GM21381 (cell line): ENCODE data around the gene DNMT3A.
"Not testable (repeated sequence)": the region's sequence is repeated elsewhere in the genome, so short reads cannot be mapped to it uniquely, and the experiment has no call there.

Experiments
- ATAC-seq: cut with Tn5 transposase; IDR thresholded peaks from one replicate; pipeline ENCODE4 v1.9.1; 2021; ENCODE audit warnings: mild to moderate bottlenecking, moderate library complexity; ENCODE audit not compliant: unreplicated experiment

The DNMT3A gene

DNA sequence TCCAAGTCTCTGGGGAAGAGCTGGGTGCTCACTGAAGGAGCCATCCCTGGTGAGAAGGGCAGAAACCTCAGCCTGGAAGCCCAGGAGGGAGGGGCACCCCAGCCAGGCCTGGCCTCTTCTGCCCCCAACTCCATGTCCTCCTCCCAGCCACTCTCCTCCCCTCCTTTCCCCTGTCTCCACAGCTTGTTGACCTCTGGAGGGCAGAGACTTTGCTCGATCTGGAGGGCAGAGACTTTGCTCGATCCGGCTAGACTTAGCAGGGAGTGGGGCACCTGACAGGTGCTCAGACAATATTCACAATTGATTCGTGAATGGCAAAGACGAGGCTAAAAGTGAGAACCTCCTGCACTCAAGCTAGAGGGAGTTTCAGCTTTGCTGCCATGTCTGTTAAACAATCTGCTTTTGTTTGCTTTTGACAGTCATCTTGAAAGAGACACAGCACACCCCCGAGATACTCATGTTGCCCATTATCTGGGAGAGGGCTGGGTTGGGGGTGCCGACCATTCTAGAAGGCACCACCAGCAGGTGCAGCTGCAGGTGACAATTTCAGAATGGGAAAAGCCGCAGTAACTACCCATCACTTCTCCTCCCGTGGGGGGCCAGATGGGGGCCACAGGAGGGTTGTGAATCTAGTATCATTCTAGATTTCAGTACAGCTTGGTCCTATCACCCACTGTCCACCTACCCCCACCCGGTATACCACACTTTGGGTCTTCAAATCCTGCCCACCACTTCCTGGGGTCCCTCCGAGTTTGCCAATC lies 54.8 kb downstream of the DNMT3A start:
- ATAC-seq, result no peak

DNA sequence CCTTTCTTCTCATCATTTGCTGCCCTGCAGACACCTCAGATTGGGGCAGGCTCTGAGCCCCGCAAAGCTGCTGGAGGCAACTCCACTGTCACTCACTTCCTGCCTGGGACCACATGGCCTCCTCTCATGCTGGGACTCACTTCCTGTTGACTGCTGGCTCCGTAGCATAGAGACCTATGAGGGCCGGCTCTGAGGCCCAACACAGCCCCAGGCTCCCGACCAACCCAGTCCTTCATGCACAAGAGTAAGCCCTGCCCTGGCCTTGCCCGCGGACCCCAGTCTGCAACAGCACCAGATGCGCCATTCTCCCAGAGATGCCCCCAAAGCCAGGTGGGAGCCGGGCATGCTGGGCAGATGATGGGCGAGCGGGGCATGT lies 55.7 kb downstream of the DNMT3A start:
- ATAC-seq, result no peak

DNA sequence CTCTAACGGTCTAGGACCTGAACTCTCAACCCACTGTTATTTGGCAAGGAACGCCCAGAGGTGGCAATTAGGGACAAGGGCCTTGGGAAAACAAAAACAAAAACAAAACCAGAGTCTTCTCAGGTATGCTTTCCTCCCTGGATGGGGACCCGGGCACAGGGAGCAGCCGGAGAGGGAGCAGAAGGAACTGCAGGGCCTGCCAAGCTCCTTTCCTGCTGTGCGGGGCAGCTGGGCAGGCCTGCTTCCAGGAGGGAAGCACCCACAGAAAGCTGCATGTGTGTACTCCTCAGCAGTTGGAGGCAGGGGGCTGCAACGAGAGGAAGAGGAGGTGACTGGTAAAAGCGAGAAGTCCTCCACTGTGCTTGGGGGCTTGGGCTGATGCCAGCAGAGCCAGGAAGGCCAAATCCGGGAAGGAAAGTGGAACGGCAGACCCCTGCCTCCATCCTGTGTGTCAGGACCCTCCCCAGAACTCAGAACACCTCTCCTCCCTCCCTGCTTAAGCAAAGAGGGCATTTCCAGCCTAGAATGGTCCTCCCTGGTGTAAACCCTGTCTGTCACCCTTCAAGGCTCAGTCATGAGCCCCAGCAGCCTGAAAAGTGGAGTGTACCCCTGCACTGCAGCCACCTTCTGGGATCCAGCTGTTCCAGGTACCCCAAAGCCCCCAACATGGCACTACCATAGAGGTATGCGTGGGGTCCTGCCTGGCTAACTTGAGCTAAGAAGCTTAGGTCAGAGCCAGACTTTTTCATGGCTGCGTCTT lies 56.3 kb downstream of the DNMT3A start:
- no peak for ATAC-seq

DNA sequence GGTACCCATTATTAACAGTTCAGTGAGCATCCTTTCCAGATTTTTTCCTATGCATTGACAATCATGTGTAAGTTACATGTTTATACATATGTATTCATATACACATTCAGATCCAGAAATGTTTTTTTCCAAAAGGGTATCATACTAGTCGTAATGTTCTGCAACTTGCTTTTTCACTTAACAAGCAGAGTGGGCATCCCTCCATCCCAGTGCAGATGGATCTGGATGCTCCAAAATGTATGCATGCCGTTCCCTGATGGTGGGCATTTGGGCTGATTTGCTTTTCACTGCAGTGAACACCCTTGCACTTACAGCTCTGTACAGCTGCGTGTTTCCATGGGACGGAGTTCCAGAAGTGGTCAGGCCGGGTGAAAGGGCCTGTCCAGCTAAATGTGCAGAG lies 57.0 kb downstream of the DNMT3A start:
- ATAC-seq, result no peak

DNA sequence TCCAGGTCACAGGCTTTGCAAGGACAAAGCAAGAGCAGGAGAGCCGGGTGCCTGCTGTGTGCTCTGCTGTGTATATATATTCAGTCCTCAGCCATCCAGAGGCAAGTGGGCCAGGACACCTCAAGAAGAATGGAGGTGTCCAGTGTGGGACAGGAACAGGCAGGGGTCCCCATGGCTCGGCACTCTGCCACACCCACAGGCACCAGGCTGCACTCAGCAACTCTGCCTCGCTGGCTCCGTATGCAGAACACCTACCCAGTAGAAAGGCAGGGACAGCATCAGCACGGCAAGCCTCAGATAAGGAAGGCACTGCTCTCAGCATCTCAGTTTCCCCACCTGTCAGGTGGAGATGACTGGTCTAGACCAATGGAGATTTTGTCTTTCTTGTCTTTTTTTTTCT lies 57.8 kb downstream of the DNMT3A start:
- ATAC-seq, result no peak

DNA sequence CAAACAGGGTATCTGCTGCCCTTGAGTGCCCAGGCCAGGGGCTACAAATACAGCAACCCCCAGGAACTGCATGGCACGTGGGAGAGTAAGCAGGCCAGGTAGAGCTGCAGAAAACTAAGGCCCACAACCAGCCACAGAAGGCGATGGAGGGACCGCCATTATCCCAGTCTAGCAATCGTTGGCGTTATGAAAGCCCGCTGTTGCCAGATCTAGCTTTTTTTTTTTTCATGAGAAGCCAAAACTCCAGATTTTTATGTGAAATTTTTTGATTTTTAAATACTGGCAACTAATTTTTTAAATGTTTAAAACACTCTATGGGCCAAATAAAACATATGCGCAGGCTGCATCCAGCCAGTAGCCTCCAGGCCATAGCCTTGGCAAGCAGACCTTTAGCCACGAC lies 59.8 kb downstream of the DNMT3A start:
- no peak for ATAC-seq

DNA sequence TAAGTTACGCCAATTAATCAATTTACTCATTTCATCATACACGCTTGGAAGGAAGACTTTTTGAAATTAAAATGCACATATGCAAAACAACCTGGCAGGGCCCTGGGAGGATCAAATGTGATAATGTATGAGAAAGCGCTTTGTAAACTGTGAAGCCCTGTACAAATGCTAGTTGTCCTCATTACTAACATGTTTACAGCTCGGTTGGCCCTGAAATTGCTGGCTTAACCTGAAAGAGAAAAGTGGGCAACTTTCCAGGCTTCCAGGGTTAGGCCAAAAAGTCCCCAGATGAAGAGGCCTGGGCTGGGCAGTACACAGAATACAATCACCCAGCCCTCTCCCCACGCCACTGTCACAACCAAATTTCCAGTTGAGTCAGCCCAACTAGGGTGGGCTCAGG lies 60.2 kb downstream of the DNMT3A start:
- no peak for ATAC-seq

DNA sequence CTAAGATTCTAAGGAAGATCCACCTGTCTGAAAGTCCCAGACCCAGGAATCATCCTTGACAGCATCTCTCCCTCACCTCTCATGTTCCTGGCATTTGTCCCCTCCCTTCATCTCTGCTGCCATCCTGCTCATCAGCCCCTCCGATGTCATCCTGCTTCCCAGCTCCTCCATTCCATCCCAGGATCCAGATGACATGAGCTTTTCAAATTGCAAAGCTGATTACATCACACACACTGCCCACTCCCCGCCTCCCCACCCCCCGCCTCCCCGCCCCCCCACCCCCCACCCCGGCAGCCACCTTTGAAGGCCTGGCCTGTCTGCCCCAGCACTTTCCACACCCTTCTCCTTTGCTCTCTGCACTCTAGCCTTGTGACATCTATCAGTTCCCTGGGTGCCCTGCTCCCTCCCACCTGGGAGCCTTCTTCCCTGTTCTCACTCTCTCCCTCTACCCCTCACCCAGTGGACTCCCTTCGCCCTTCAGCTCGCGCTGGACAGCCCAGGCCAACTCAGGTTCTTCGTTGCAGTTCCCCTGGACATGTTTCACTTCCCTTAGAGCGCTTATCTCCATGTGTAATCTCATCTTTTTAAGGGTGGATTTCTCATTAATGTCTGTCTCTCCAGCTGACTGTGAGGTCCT lies 61.6 kb downstream of the DNMT3A start:
- ATAC-seq, result no peak

DNA sequence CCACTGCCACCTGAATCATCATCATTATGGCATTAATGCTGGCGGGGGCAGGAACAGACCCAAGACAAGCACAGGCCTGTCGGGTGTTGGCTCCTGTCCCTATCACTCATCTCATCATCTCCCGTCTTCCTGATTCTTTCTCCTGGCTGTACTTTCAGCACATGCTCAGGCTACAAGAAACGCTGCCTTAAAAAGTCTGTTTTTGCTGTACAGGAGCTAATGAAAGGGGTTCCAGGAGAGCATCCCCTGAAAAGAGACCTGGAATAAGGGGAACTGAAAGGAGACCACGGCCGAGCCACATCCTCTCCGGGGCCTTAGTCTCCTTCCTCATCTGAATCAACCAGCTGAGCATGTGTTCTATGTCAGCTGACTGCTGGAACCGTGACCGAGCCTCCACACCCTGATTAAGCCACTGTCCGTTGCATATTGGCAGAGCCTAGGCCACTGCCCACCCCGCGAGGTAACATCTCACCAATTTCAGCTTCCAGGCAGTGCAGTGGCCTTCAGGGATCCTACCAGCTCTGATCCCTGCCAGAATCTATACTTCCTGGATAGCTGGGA lies 62.6 kb downstream of the DNMT3A start:
- ATAC-seq, result peak; percentile 76

DNA sequence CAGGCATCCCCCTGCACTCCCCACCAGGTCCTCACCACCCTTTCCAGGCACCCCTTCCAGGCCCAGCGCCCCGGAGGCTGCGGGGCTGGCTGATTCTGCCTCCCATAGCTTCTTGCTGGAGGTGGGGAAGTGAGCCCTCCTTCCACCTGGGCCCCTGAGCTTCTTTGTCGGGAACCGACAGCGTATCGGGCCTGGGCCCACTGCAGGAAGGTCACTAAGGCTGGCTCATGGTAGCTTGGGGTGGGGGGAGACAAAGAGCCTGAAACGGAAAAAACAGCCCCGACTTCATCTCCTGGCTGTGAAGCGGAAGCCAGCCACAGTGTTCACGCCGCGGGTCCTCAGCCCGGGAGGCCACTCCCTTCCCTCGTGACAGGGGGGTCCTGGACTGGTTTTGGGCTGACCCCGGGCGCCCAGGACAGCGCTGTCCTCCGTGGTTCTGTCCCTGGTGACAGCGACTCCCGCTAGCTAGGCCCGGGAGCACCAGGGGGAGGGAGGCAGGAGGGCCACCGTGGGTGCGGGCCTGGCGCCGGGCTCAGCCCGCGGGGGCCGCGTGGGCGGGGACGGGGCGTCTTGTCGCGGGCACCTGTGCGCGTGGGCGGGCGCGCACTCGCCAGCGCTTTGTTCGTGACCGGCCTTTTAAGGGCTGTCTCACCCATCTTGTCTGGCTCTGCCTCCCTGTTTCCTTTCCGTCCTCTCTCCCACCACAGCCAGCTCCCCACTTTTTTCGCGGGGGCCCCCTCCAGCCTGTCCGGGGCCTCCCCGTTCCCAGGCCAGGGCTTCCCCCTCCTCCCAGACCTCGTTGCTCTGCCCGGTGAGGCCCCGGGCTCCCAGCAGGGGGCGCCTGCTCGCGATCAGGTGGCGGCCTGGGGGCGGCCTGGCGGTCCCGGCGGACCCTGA lies 64.9 kb downstream of the DNMT3A start:
- no peak for ATAC-seq

DNA sequence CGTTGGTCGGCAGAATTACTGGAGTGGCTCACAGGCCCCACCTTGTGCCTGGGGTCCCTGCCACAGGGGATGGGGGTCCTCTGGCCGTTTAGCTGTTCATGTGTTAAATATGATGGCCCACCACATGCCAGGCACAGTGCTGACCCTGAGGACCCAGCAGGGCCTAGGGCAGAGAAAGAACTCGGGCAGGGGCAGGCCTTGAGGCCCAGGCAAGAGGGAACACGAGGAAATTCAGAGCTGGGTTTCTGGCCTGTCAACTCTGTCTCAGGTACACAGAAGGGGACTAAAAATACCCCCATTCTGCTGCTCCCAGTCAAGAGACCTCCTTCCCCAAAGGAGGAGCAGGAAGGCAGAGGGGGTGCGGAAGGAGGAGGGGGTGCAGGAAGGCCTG lies 66.2 kb downstream of the DNMT3A start:
- ATAC-seq, result no peak

DNA sequence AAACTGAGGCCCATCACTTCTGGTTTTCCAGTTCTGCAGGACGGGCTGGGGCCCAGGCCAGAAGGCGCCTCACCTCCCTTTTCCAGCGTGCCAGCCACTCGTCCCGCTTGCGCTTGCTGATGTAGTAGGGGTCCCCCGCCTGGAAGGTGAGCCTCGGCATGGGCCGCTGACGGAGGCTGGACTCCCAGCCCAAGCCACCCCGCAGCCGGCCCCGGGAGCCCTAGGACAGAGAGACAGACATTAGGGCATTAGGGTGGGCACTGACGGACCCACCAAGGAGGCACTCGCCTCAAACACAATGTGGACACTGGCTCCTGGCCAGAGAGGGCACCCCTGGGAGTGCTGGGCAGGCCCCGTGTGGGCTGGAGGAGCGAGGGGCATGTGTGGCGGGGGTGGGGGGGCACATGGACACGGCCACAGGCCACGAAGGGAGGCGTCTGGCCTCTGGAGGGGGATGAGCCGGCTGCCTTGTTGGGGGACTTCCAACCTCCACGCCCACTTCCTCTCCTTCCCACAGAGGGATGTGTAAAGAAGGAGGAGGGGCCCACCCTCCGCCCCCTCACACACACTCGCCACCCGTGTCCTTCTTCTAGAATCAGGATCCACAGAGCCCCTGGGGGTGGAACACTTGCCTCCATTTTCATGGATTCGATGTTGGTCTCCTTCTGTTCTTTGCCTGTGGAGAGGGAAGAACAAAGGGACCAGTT lies 66.7 kb downstream of the DNMT3A start:
- ATAC-seq, result no peak

DNA sequence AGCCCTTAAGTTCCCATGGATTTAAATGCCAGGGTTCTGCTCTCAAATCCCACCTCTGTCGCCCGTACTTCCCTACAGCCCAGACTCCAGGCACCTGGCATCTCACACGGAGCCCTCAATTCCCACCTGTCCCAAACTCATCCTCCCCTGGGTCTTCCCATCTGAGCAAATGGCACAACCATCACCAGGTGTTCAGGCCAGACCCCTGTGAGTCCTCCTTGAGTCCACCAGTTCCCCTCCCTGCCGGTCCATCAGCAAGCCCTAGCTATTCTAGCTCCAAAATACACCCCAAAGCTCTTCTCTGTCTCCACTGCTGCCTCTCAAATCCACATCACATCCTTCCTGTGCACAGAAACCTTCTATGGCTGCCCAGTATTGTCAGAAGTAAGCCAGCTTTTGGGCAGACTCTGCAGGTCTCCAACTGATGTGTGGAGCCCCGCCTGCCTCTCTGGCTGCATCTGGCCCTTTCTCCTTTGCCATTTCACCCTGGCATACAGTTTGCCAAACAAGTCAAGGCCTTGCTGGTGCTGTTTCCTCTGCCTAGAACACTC lies 67.7 kb downstream of the DNMT3A start:
- no peak for ATAC-seq

DNA sequence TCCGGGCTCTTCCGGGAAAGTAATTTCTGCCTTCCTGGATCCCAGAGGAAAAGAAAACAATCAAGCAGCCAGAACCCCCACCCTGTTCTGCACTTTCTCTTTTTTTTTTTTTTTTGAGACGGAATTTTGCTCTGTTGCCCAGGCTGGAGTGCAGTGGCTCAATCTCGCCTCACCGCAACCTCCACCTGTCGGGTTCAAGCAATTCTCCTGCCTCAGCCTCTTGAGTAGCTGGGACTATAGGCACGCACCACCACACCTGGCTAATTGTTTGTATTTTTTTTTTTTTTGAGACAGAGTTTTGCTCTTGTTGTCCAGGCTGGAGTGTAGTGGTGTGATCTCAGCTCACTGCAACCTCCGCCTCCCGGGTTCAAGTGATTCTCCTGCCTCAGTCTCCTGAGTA lies 69.0 kb downstream of the DNMT3A start:
- not testable (repeated sequence) for ATAC-seq

DNA sequence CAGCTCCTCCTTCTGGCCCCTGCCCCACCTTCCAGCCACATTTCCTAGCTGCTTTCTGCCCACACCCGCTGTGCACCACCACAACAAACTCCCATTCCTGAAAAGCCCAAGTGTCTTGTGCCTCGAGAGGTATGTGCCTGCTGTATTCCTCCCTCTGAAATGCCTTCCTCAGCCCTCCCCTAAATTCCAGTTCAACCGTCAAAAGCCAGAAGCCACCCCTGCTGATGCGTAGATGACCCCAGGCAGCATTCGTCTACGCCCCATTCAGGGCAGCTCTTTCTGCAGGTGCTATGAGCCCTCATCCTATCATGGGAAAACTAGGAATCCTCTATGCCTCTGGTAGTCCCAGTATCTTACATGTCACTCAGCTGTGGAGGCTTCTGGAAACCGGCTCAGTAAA lies 71.7 kb downstream of the DNMT3A start:
- no peak for ATAC-seq

DNA sequence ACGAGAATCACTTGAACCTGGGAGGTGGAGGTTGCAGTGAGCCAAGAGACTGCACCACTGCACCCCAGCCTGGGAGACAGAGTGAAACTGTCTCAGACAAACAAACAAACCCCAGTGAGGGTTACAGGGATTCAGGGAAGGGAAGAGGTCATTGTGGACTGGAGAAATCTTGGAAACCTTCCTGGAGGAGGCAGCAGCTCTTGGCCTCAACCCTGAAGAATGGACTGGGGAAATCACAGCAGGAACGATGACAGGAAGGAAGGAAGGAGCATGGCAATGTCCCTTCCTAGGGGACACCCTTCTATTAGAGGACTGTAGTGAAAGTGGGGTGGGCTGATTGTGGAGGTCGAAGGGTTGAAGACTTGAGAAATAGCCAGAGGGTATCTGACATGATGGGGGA lies 72.5 kb downstream of the DNMT3A start:
- no peak for ATAC-seq

DNA sequence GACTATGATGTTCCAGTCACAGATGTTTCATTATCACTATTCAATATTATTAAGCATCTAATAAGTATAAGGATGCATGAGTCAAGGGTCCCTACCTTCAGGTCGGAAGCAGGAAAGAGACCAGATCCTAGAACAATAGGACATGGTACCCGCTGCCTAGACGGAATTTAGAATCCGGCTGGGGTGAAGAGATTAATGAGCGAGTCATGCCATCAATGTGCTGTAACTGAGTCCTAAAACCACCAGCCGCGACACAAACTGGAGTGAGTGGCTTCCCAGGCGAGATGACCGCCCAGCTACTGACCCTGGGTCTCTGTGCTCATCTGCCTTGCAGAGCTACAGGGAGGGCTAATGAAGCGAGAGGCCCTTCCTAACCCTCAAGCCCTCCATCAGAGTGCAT lies 73.6 kb downstream of the DNMT3A start:
- no peak for ATAC-seq

DNA sequence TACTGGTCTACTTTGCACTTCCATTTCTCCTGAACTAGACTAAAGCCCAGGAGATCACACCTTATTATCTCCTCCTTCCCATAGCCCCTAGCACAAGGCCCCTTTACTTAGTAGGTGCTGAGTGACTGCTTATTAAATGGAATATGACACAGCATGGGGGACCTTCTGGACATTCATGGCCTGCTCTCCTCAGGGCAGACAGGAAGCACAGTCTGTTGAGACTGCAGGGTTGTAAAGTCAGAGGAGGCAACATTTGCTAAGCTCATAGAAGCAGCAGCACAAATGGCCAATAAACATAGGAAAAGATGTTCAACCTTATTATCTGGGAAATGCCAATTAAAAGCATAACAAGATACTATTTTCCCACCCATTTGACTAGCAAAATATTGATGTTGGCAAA lies 75.3 kb downstream of the DNMT3A start:
- ATAC-seq, result no peak

DNA sequence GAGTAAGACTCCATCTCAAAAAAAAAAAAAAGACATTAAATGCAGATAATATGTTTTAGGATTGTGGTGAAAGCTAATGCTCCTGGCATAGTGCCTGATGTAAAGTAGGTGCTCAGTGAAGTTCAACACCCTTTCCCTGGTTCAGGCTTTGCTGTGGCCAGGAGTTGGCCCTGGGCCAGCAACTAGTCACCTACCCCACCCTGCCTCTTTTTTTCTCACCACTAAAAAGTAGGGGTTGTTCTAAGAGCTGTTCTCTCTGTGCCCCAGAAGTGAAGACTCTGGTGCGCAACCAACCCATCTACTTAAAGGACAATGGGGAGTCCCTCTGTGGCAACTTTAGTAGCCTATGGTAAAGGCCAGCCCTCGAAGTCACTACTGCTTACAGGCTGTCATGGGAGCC lies 75.9 kb downstream of the DNMT3A start:
- ATAC-seq, result no peak

DNA sequence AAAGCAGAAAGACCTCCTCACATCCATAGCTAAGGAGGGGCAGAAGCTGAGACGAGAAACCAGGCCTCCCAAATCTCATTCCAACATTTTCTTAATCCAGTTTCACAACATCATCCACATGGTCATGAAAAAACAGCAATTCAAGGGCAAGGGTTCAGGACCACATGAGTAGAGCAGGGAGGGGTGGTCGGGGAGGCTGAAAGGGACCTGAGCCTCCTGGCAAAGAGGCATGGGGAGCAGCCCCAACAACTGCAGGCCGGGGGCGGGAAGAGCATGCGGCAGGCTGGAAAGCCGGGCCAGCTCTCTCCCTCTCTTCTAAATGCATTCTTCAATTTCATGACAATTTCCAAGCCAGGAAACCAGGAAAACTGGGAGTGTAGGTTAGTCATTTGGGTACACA lies 76.7 kb downstream of the DNMT3A start:
- ATAC-seq, result no peak
